Muscle layer of colon (tissue), 2 donors: ENCODE measurements around the gene IL10RA.
"Not testable (repeated sequence)": the region's sequence is repeated elsewhere in the genome, so short reads cannot be mapped to it uniquely, and the experiment has no call there.

Experiments
- H3K27ac ChIP-seq: one replicate; pipeline ENCODE4 v1.7.0; 2013; ENCODE audit warnings: low read depth, mild to moderate bottlenecking, low read length, moderate library complexity
- H3K27me3 ChIP-seq, 2 donors: one replicate each; pipeline ENCODE4 v1.7.0; 2013; ENCODE audit warnings: low read length in 2 of 2, mild to moderate bottlenecking in 2 of 2; ENCODE audit not compliant: insufficient read depth in 2 of 2, control insufficient read depth in 1 of 2
- H3K36me3 ChIP-seq: one replicate; pipeline ENCODE4 v1.7.0; 2013; ENCODE audit warnings: mild to moderate bottlenecking, low read length; ENCODE audit not compliant: insufficient read depth
- H3K4me1 ChIP-seq: one replicate; pipeline ENCODE4 v1.7.0; 2013; ENCODE audit warnings: mild to moderate bottlenecking, low read length; ENCODE audit not compliant: insufficient read depth
- H3K4me3 ChIP-seq, 2 donors: one replicate each; pipeline ENCODE4 v1.7.0; 2013; ENCODE audit warnings: low read length in 2 of 2, low read depth in 1 of 2, mild to moderate bottlenecking in 1 of 2, moderate library complexity in 1 of 2
- H3K9ac ChIP-seq: one replicate; pipeline ENCODE4 v1.7.0; 2013; ENCODE audit warnings: low read length
- H3K9me3 ChIP-seq: one replicate; pipeline ENCODE4 v1.7.0; 2013; ENCODE audit warnings: mild to moderate bottlenecking, low read length
- donor health status: abdominal sarcoma.
- donor health status: Adenocarcinoma of cecum.

The IL10RA gene

GRCh38 chr11:118003456-118003855 lies 17.3 kb downstream of the IL10RA start:
- H3K4me3 ChIP-seq, result no peak overlapping the region
- no peak overlapping the region for H3K9ac ChIP-seq
- H3K4me1 ChIP-seq, result no peaks in the 10 kb centered on the region
- H3K9me3 ChIP-seq, result peaks cover 5% of the 10 kb centered on the region
- no peaks in the 10 kb centered on the region for H3K27me3 ChIP-seq
- no peak overlapping the region for H3K27ac ChIP-seq
- H3K36me3 ChIP-seq, result no peaks in the 10 kb centered on the region

GRCh38 chr11:118004543-118005223 lies 18.5 kb downstream of the IL10RA start:
- Histone ChIP-seq H3K9ac (no peak overlapping the region), H3K4me1 (no peaks in the 10 kb centered on the region), H3K27ac (no peak overlapping the region), H3K9me3 (peaks cover 5% of the 10 kb centered on the region), H3K4me3 (no peak overlapping the region), H3K36me3 (no peaks in the 10 kb centered on the region), H3K27me3 (no peaks in the 10 kb centered on the region)

GRCh38 chr11:118005224-118006152 lies 19.3 kb downstream of the IL10RA start:
- Histone ChIP-seq H3K36me3 (no peaks in the 10 kb centered on the region), H3K9me3 (peaks cover 5% of the 10 kb centered on the region), H3K4me3 (no peak overlapping the region), H3K27ac (no peak overlapping the region), H3K27me3 (no peaks in the 10 kb centered on the region), H3K9ac (no peak overlapping the region), H3K4me1 (no peaks in the 10 kb centered on the region)

- H3K9ac ChIP-seq, result no peak overlapping the region
- H3K4me3 ChIP-seq, result no peak overlapping the region
- no peaks in the 10 kb centered on the region for H3K4me1 ChIP-seq
- H3K36me3 ChIP-seq, result no peaks in the 10 kb centered on the region
- no peaks in the 10 kb centered on the region for H3K27me3 ChIP-seq
- H3K9me3 ChIP-seq, result peaks cover 5% of the 10 kb centered on the region
- no peak overlapping the region for H3K27ac ChIP-seq
These were observed 19.9 kb downstream of the IL10RA start for GRCh38 chr11:118006153-118006534.

GRCh38 chr11:118007040-118007439 lies 20.8 kb downstream of the IL10RA start:
- no peaks in the 10 kb centered on the region for H3K36me3 ChIP-seq
- no peak overlapping the region for H3K4me3 ChIP-seq
- H3K9ac ChIP-seq, result no peak overlapping the region
- no peaks in the 10 kb centered on the region for H3K4me1 ChIP-seq
- H3K27ac ChIP-seq, result no peak overlapping the region
- H3K9me3 ChIP-seq, result peaks cover 5% of the 10 kb centered on the region
- H3K27me3 ChIP-seq, result no peaks in the 10 kb centered on the region

GRCh38 chr11:118007563-118008270 lies 21.5 kb downstream of the IL10RA start:
- H3K4me1 ChIP-seq, H3K9me3 ChIP-seq, H3K4me3 ChIP-seq, H3K9ac ChIP-seq, H3K36me3 ChIP-seq, H3K27me3 ChIP-seq, H3K27ac ChIP-seq: not testable (repeated sequence)

- Histone ChIP-seq H3K4me3 (no peak overlapping the region), H3K27me3 (no peaks in the 10 kb centered on the region), H3K9me3 (peaks cover 5% of the 10 kb centered on the region), H3K9ac (no peak overlapping the region), H3K36me3 (no peaks in the 10 kb centered on the region), H3K4me1 (no peaks in the 10 kb centered on the region), H3K27ac (no peak overlapping the region)
These were observed 22.2 kb downstream of the IL10RA start for GRCh38 chr11:118008271-118008911.

- Histone ChIP-seq H3K9me3 (no peaks in the 10 kb centered on the region), H3K27me3 (no peaks in the 10 kb centered on the region), H3K9ac (no peak overlapping the region), H3K4me3 (no peak overlapping the region), H3K27ac (no peak overlapping the region), H3K36me3 (no peaks in the 10 kb centered on the region), H3K4me1 (no peaks in the 10 kb centered on the region)
These were observed 23.9 kb downstream of the IL10RA start for GRCh38 chr11:118009864-118010737.

GRCh38 chr11:118010738-118011461 lies 24.7 kb downstream of the IL10RA start:
- no peaks in the 10 kb centered on the region for H3K9me3 ChIP-seq
- no peak overlapping the region for H3K9ac ChIP-seq
- no peak overlapping the region for H3K4me3 ChIP-seq
- H3K27ac ChIP-seq, result no peak overlapping the region
- no peaks in the 10 kb centered on the region for H3K27me3 ChIP-seq
- H3K36me3 ChIP-seq, result no peaks in the 10 kb centered on the region
- no peaks in the 10 kb centered on the region for H3K4me1 ChIP-seq

- H3K9ac ChIP-seq, result no peak overlapping the region
- H3K36me3 ChIP-seq, result no peaks in the 10 kb centered on the region
- no peaks in the 10 kb centered on the region for H3K27me3 ChIP-seq
- H3K4me3 ChIP-seq, result no peak overlapping the region
- H3K4me1 ChIP-seq, result no peaks in the 10 kb centered on the region
- no peaks in the 10 kb centered on the region for H3K9me3 ChIP-seq
- H3K27ac ChIP-seq, result no peak overlapping the region
These were observed 26.0 kb downstream of the IL10RA start for GRCh38 chr11:118012083-118012669.
